Measurements from ENCODE around the gene APBA2. TPM values are rescaled to one million over a fixed set of nuclear protein-coding genes. Genes with fewer than 3 reads are reported as not detected.
"Not testable (repeated sequence)": the region's sequence is repeated elsewhere in the genome, so short reads cannot be mapped to it uniquely, and the experiment has no call there.

Gene APBA2
- total RNA-seq, 1 donor from 2014 or later: 5.3 TPM

DNA sequence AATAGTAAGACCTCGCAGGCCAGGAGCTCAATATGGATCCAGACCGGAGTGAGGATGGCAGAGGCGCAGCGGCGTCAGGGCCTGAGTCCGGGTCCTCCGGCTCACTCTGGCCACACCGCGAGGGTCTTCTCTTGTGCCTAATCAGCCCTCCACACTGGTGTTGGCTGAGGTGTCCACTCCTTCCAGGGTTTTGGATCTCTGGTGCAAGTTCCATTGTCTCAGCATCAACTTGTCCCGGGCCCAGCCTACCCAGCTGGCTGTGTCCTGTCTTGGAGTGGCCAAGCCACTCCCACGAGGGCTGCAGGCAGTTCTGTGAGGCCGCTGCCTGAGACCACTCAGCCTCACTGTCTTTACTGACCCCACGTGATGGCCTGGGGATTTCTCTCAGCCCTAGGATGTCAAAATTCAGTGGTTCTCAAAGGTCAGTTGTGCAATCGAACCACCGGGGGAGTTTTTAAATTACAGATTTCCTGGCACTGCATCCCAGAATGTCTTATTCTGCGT lies 24.7 kb upstream of the APBA2 start:
- FAIRE-seq: no peak
- TF ChIP-seq, protein P1, sequence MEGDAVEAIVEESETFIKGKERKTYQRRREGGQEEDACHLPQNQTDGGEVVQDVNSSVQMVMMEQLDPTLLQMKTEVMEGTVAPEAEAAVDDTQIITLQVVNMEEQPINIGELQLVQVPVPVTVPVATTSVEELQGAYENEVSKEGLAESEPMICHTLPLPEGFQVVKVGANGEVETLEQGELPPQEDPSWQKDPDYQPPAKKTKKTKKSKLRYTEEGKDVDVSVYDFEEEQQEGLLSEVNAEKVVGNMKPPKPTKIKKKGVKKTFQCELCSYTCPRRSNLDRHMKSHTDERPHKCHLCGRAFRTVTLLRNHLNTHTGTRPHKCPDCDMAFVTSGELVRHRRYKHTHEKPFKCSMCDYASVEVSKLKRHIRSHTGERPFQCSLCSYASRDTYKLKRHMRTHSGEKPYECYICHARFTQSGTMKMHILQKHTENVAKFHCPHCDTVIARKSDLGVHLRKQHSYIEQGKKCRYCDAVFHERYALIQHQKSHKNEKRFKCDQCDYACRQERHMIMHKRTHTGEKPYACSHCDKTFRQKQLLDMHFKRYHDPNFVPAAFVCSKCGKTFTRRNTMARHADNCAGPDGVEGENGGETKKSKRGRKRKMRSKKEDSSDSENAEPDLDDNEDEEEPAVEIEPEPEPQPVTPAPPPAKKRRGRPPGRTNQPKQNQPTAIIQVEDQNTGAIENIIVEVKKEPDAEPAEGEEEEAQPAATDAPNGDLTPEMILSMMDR (IDR thresholded peaks at IDR 0.05; ENCODE audit: insufficient read depth, low read length, severe bottlenecking): no peak
- Histone ChIP-seq H3K4me3 (ENCODE audit: low read depth, low read length) (no peak overlapping the region), H3K27me3 (ENCODE audit: control insufficient read depth, insufficient read depth, low read length) (no peaks in the 10 kb centered on the region), H3K36me3 (ENCODE audit: control insufficient read depth, insufficient read depth, low read length) (no peaks in the 10 kb centered on the region)
- no peak for DNase-seq (ENCODE audit: low read depth)

GRCh38 chr15:28861589-28862293 lies 24.0 kb upstream of the APBA2 start:
- H3K4me3 ChIP-seq (ENCODE audit: low read depth, low read length); FAIRE-seq; DNase-seq (ENCODE audit: low read depth); H3K36me3 ChIP-seq (ENCODE audit: control insufficient read depth, insufficient read depth, low read length); H3K27me3 ChIP-seq (ENCODE audit: control insufficient read depth, insufficient read depth, low read length): not testable (repeated sequence)

GRCh38 chr15:28868744-28869345 lies 16.9 kb upstream of the APBA2 start:
- H3K36me3 ChIP-seq (ENCODE audit: control insufficient read depth, insufficient read depth, low read length): no peaks in the 10 kb centered on the region
- TF ChIP-seq, protein P1 (IDR thresholded peaks at IDR 0.05; ENCODE audit: insufficient read depth, low read length, severe bottlenecking): no peak
- DNase-seq (ENCODE audit: low read depth): no peak
- H3K4me3 ChIP-seq (ENCODE audit: low read depth, low read length): no peak overlapping the region
- H3K27me3 ChIP-seq (ENCODE audit: control insufficient read depth, insufficient read depth, low read length): no peaks in the 10 kb centered on the region
- no peak for FAIRE-seq

DNA sequence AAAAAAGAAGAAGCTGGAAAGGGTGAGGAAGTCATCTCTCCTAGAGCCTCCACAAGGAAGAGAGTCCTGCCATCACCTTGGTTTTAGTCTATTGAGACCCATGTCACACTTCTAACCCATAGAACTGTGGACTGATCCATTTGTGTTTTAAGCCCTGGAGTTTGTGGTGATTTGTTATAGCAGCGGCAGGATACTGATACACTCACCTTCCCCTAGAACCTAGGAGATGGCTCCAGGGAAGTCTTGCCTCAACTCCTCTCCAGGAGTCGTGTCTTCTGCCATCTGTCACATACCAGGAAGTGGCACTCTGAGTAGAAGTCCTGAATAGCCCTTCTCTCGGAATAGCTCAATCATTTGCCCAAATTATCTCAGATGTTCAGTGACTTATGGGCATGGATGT lies 14.6 kb upstream of the APBA2 start:
- FAIRE-seq (no peak), DNase-seq (ENCODE audit: low read depth) (no peak)
- Histone ChIP-seq H3K27me3 (ENCODE audit: control insufficient read depth, insufficient read depth, low read length) (no peaks in the 10 kb centered on the region), H3K4me3 (ENCODE audit: low read depth, low read length) (no peak overlapping the region), H3K36me3 (ENCODE audit: control insufficient read depth, insufficient read depth, low read length) (no peaks in the 10 kb centered on the region)
- TF ChIP-seq, protein P1 (IDR thresholded peaks at IDR 0.05; ENCODE audit: insufficient read depth, low read length, severe bottlenecking): no peak

- no peaks in the 10 kb centered on the region for H3K27me3 ChIP-seq (ENCODE audit: control insufficient read depth, insufficient read depth, low read length)
- DNase-seq (ENCODE audit: low read depth) (no peak), FAIRE-seq (no peak)
- no peaks in the 10 kb centered on the region for H3K36me3 ChIP-seq (ENCODE audit: control insufficient read depth, insufficient read depth, low read length)
- TF ChIP-seq, protein P1 (IDR thresholded peaks at IDR 0.05; ENCODE audit: insufficient read depth, low read length, severe bottlenecking): no peak
- no peak overlapping the region for H3K4me3 ChIP-seq (ENCODE audit: low read depth, low read length)
Measured at GRCh38 chr15:28873006-28873405, 12.8 kb upstream of the APBA2 start.

GRCh38 chr15:28873585-28874190 lies 12.1 kb upstream of the APBA2 start:
- DNase-seq (ENCODE audit: low read depth): no peak

More at GRCh38 chr15:28873585-28874190, 12.1 kb upstream of the APBA2 start:
- Histone ChIP-seq H3K27me3 (ENCODE audit: control insufficient read depth, insufficient read depth, low read length) (no peaks in the 10 kb centered on the region), H3K36me3 (ENCODE audit: control insufficient read depth, insufficient read depth, low read length) (no peaks in the 10 kb centered on the region), H3K4me3 (ENCODE audit: low read depth, low read length) (no peak overlapping the region)
- FAIRE-seq: no peak
- TF ChIP-seq, protein P1 (IDR thresholded peaks at IDR 0.05; ENCODE audit: insufficient read depth, low read length, severe bottlenecking): no peak
